EL (cell line): ENCODE measurements around the gene DNAJC13.
A peak's percentile ranks its signal among the peaks of the same experiment; 100 is the strongest.

Source experiments
- DNase-seq: peaks from one replicate; pipeline ENCODE4 v3.0.0-alpha.2; 2016

The DNAJC13 gene

GRCh38 chr3:132469326-132469725, 52.0 kb downstream of the DNAJC13 start:
- DNase-seq = no peak

GRCh38 chr3:132486099-132486498, 68.8 kb downstream of the DNAJC13 start:
- no peak for DNase-seq

- no peak for DNase-seq
Observed at GRCh38 chr3:132488151-132488550, 70.8 kb downstream of the DNAJC13 start.

GRCh38 chr3:132499071-132499470, 81.8 kb downstream of the DNAJC13 start:
- no peak for DNase-seq

GRCh38 chr3:132503559-132503958, 86.3 kb downstream of the DNAJC13 start:
- no peak for DNase-seq

GRCh38 chr3:132504375-132504933, 87.2 kb downstream of the DNAJC13 start:
- no peak for DNase-seq

- no peak for DNase-seq
Observed at GRCh38 chr3:132507657-132508056, 90.4 kb downstream of the DNAJC13 start.

GRCh38 chr3:132509096-132509495, 91.8 kb downstream of the DNAJC13 start:
- DNase-seq = no peak

- no peak for DNase-seq
Observed at GRCh38 chr3:132509506-132509905, 92.2 kb downstream of the DNAJC13 start.

GRCh38 chr3:132513057-132513456, 95.8 kb downstream of the DNAJC13 start:
- DNase-seq = no peak

- DNase-seq = no peak
Observed at GRCh38 chr3:132517311-132517710, 100.0 kb downstream of the DNAJC13 start.

GRCh38 chr3:132519914-132520313, 102.6 kb downstream of the DNAJC13 start:
- no peak for DNase-seq

- no peak for DNase-seq
Observed at GRCh38 chr3:132521901-132522300, 104.6 kb downstream of the DNAJC13 start.

GRCh38 chr3:132522353-132522752, 105.1 kb downstream of the DNAJC13 start:
- DNase-seq = no peak

- DNase-seq = no peak
Observed at GRCh38 chr3:132530624-132531023, 113.3 kb downstream of the DNAJC13 start.

- DNase-seq = peak; percentile 81
Observed at GRCh38 chr3:132535575-132536441, 118.5 kb downstream of the DNAJC13 start.

GRCh38 chr3:132536442-132537153, 119.3 kb downstream of the DNAJC13 start:
- peak; percentile 19 for DNase-seq

- DNase-seq = no peak
Observed at GRCh38 chr3:132537297-132537696, 120.0 kb downstream of the DNAJC13 start.

- no peak for DNase-seq
Observed at GRCh38 chr3:132538072-132538471, 120.8 kb downstream of the DNAJC13 start.

GRCh38 chr3:132539681-132540080, 122.4 kb downstream of the DNAJC13 start:
- no peak for DNase-seq

- DNase-seq = no peak
Observed at GRCh38 chr3:132542577-132542976, 125.3 kb downstream of the DNAJC13 start.

- DNase-seq = peak; percentile 94
Observed at GRCh38 chr3:132543011-132543739, 125.9 kb downstream of the DNAJC13 start.

- DNase-seq = no peak
Observed at GRCh38 chr3:132544130-132544529, 126.8 kb downstream of the DNAJC13 start.
